Cardiac ventricle fibroblast (primary cell): ENCODE measurements around the gene SERPINB5. TPM values are rescaled to one million over a fixed set of nuclear protein-coding genes. Genes with fewer than 3 reads are reported as not detected.

Experiments
- total RNA-seq: library from RNA; depleted of rRNA; stranded (reverse); fragments of >200 nt; gene quantifications from 2 replicates; pipeline ENCODE4 v1.2.3, GENCODE V29; 2015

The SERPINB5 gene, protein sequence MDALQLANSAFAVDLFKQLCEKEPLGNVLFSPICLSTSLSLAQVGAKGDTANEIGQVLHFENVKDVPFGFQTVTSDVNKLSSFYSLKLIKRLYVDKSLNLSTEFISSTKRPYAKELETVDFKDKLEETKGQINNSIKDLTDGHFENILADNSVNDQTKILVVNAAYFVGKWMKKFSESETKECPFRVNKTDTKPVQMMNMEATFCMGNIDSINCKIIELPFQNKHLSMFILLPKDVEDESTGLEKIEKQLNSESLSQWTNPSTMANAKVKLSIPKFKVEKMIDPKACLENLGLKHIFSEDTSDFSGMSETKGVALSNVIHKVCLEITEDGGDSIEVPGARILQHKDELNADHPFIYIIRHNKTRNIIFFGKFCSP
- total RNA-seq: not detected in 2 replicates

DNA sequence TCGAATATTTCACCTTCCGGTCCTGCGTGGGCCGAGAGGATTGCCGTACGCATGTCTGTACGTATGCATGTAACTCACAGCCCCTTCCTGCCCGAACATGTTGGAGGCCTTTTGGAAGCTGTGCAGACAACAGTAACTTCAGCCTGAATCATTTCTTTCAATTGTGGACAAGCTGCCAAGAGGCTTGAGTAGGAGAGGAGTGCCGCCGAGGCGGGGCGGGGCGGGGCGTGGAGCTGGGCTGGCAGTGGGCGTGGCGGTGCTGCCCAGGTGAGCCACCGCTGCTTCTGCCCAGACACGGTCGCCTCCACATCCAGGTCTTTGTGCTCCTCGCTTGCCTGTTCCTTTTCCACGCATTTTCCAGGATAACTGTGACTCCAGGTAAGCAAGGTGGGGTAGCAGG, at the start of gene SERPINB5:
Gene SERPINB5, plus strand, starts transcription at position 291 of the 400 bp plus-strand sequence. CDS start 7,471 bp downstream, outside the sequence.

DNA sequence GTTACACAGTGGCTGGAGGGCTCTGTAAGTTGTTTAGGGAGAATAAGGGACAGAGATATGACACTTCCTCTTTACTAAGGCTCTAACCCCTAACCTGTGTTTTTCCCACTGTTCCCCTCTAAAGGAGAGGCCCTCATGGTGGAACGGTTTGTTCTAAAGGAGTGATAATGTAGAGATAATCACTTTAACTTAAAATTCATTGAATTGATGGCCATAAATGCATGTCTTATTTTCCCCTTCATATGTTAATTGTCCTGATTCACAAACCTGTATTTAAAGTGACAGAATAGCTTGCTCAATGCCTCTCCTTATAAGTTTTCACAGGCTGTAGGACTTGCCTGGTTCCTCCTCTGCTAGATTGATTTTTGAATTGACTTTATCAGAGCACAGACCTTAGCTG, 65.3 kb downstream of the SERPINB5 start, which contains the start of gene SERPINB12:
Gene SERPINB12, plus strand, starts transcription at position 301 of the 400 bp plus-strand sequence. CDS start 13,791 bp downstream, outside the sequence.

Other genes with a start within 250 kb of the SERPINB5 start
- 3.4 and 8.3 TPM in 2 replicates for gene BCL2, start 157.2 kb upstream of the SERPINB5 start, total RNA-seq
- gene KDSR, start 109.8 kb upstream of the SERPINB5 start, total RNA-seq: 34.8 and 36.8 TPM in 2 replicates
- gene VPS4B, start 54.5 kb upstream of the SERPINB5 start, total RNA-seq: 26.1 and 26.8 TPM in 2 replicates
- gene SERPINB12, start 65.4 kb downstream of the SERPINB5 start, total RNA-seq: not detected in 2 replicates
- gene SERPINB13, start 110.4 kb downstream of the SERPINB5 start, total RNA-seq: not detected in 2 replicates
- gene SERPINB4, start 167.3 kb downstream of the SERPINB5 start, total RNA-seq: 1.1 TPM in 1 of 2 replicates, not detected in the other
- gene SERPINB3, start 184.9 kb downstream of the SERPINB5 start, total RNA-seq: not detected in 2 replicates
- gene SERPINB11, start 226.0 kb downstream of the SERPINB5 start, total RNA-seq: not detected in 2 replicates